GM10248 (cell line): ENCODE data around the gene CIDEB.
A peak's percentile ranks its signal among the peaks of the same experiment; 100 is the strongest.

Source experiments
- CTCF ChIA-PET: fragments of 300-600 bp; sonication (Branson Sonifier 250); formaldehyde crosslinking; extraction: SDS; loops from one replicate; lab custom pipeline; 2021; ENCODE audit warnings: antibody characterized with exemption; lab: Yijun Ruan, JAX
- POLR2A ChIA-PET: fragments of 350-650 bp; sonication (Branson Sonifier 250); formaldehyde crosslinking; extraction: SDS; loops from one replicate; lab custom pipeline; 2020; ENCODE audit warnings: antibody characterized with exemption; lab: Yijun Ruan, JAX
- DNase-seq: peaks from one replicate; pipeline ENCODE4 v3.0.0; 2012; ENCODE audit errors: extremely low spot score
- CTCF ChIP-seq: IDR thresholded peaks from 2 replicates; pipeline ENCODE4 v1.5.1; 2012; ENCODE audit warnings: mild to moderate bottlenecking, low read depth; ENCODE audit errors: extremely low read depth, missing control alignments, control extremely low read depth

The CIDEB gene

GRCh38 chr14:24282736-24283135, 25.0 kb downstream of the CIDEB start:
- no peak for DNase-seq
- CTCF ChIA-PET: interaction anchor here (1.2 to 13.3 kb wide), 7 partner anchors 8 to 67 kb away, joined by 4 to 121 read pairs (median 10); partner anchors contain the start of genes CIDEB, DHRS1, MDP1 and NOP9
- TF ChIP-seq CTCF: no peak
- POLR2A ChIA-PET: interaction anchor here (0.6 kb wide), 1 partner anchor 143 kb away, joined by 6 read pairs; no protein-coding TSS in a partner anchor

- no peak for TF ChIP-seq CTCF
- ChIA-PET POLR2A (no interaction called here), CTCF (interaction anchor here (1.7 to 13.3 kb wide), 7 partner anchors 10 to 66 kb away, joined by 6 to 121 read pairs (median 26); partner anchors contain the start of genes CIDEB, DHRS1, MDP1 and NOP9)
- DNase-seq: no peak
These were observed 26.1 kb downstream of the CIDEB start for GRCh38 chr14:24281636-24282035.

DNA sequence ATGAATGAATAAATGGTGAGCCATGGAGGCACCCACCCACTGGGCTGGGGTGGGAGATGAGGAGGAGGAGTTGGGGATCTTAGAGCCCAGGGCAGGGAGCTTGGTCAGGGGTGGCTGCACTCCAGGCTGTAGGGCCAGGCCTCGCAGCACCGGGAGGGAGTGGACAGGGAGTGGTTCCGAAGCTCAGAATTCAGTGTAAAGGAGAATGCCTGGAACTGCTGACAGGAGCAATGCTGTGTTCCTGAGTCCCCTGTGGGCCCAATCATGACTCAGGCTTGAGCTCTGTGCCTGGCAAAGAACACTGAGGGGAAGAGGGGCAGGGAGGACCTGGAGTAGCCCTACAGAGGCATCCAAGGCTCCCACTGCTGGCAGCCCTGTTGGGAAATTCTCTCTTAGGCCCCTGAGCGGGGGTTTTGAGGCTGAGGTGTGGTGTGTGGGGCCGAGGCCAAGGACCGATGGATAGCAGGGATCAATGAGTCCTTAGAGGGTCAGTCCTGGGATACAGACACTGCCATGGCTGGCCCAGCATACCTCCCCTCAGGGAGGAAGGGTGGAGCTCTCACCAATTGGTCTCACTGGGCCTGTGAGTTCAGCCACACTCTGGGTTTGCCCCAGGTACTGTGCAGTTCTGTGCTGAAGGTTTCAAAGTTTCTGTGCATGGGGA, 26.8 kb downstream of the CIDEB start:
- ChIA-PET CTCF (interaction anchor here (0.7 to 13.3 kb wide), 12 partner anchors 10 to 65 kb away, joined by 3 to 121 read pairs (median 8); partner anchors contain the start of genes CIDEB, DHRS1, MDP1 and NOP9), POLR2A (interaction anchor here (1.1 kb wide), 1 partner anchor 30 kb away, joined by 3 read pairs; the partner anchor contains the start of gene LTB4R)
- no peak for TF ChIP-seq CTCF
- DNase-seq: no peak

DNA sequence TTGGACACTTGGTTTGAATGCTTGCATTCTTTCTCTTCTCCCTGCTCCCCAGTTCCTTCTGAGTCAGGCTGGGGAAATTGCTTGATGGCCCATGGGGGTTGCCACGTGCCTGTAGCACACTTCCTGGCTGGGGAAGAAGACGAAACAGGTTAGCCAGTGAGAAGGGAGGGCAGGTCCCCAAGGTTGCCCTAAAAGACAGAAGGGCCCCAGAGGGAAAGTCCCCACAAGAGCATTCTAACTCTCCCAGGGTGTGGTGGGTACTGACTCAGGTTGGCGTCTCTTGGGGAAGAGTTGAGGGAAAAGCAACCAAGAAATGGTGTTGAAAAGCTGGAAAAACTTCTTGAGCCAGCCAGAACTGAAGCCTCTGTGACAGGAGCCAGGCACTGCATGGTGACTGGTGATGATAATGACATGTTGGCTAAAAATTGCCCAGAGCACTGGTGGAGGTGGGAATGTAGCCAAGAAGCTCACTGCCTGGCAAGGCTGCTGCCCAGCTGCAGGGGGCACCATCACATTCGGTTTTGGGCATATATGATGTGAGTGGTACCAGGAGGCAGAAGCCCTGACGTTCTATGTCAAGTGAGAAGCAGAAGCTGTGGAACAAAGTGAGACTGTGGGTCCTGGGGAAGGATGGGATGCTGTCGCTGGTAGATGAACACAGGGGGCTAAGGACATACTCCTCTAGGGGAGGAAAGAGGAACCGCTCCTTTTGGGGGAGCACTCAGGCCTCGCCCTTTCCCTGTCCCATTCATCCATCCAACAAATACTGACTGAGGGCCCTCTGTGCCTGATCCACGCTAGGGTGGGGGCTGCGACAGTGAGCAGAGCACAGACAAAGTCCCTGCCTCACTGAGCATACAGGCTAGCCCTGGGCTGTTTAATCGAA, 28.2 kb downstream of the CIDEB start:
- ChIA-PET CTCF (interaction anchor here (0.7 to 13.3 kb wide), 12 partner anchors 10 to 63 kb away, joined by 3 to 121 read pairs (median 12); partner anchors contain the start of genes CIDEB, DHRS1, MDP1 and NOP9), POLR2A (no interaction called here)
- TF ChIP-seq CTCF: peak; percentile 11
- peak; percentile 50 for DNase-seq

GRCh38 chr14:24278424-24278823, 29.4 kb downstream of the CIDEB start:
- no peak for TF ChIP-seq CTCF
- DNase-seq: no peak
- POLR2A ChIA-PET: no interaction called here
- CTCF ChIA-PET: interaction anchor here (1.2 to 13.3 kb wide), 8 partner anchors 8 to 153 kb away, joined by 3 to 121 read pairs (median 20); partner anchors contain the start of genes CIDEB, DHRS1, MDP1 and NOP9
